ENCODE measurements around the gene RPS16. TPM values are rescaled to one million over a fixed set of nuclear protein-coding genes. Genes with fewer than 3 reads are reported as not detected.

The RPS16 gene
- total RNA-seq, 1 donor from 2014 or later, result 117 TPM

DNA sequence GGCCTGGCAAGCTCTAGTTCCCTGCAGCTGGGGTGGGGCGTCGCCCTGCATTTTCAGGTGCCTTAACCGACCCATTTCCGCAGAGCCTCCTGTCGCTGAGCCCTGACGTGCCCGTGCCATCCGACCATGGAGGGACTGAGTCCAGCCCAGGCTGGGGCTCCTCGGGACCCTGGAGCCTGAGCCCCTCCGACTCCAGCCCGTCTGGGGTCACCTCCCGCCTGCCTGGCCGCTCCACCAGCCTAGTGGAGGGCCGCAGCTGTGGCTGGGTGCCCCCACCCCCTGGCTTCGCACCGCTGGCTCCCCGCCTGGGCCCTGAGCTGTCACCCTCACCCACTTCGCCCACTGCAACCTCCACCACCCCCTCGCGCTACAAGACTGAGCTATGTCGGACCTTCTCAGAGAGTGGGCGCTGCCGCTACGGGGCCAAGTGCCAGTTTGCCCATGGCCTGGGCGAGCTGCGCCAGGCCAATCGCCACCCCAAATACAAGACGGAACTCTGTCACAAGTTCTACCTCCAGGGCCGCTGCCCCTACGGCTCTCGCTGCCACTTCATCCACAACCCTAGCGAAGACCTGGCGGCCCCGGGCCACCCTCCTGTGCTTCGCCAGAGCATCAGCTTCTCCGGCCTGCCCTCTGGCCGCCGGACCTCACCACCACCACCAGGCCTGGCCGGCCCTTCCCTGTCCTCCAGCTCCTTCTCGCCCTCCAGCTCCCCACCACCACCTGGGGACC, 27.9 kb downstream of the RPS16 start:
- peak in 1 of 2 donors; percentile 26 for DNase-seq (ENCODE audit: low read depth in 2 of 2)

DNA sequence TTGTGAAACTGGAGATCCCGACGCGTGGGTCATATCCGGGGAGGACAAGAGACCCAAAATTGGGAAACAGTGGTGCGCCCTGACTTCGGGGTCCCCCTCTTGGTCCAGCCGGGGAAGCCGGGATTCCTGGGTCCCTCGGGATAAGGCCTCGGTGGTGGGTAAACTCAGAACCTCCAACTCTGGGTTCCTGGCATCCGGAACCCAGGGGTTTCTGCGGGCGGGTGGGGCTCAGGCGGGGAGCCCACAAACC, 28.4 kb downstream of the RPS16 start:
- no peak for DNase-seq (ENCODE audit: low read depth in 2 of 2)

DNA sequence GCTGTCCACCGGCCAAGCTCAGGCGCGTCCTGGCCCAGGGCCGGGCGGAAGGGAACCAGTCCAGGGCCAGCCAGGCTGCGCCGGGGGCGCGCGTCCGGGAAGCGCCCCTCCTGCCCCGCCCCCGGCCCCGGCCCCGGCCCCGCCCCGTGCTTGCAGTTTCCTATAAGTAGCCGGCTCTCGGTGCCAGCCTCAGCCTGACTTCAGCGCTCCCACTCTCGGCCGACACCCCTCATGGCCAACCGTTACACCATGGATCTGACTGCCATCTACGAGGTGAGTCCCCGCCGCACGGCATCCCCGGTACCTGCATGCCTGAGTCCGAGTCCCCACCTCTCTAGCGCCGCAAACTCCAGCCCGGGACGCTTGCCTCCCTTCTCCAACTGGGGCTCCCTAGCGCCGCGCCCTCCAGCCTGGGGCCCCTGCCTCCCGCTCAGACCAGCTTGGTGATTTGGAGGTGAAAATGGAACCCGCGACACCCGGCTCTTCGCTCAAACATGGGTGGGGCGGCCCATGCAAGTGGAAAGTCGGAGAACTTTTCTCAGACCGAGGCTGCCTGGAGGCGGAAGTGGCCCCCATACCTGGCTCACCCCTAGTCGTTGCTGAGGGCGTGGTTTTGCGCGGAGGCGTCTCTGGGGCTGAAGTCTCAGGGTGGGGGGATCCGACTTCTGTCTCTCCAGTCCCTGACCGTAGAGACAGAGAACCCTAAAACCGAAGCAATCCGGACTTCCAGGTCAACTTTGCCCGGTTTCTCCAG, 28.9 kb downstream of the RPS16 start, which contains the start of gene ZFP36:
Gene ZFP36 (plus strand): TSS at position 192 of the 754 bp plus-strand sequence. CDS start 58 bp downstream, at position 250.
- DNase-seq (ENCODE audit: low read depth in 2 of 2), result peak; percentile 84

DNA sequence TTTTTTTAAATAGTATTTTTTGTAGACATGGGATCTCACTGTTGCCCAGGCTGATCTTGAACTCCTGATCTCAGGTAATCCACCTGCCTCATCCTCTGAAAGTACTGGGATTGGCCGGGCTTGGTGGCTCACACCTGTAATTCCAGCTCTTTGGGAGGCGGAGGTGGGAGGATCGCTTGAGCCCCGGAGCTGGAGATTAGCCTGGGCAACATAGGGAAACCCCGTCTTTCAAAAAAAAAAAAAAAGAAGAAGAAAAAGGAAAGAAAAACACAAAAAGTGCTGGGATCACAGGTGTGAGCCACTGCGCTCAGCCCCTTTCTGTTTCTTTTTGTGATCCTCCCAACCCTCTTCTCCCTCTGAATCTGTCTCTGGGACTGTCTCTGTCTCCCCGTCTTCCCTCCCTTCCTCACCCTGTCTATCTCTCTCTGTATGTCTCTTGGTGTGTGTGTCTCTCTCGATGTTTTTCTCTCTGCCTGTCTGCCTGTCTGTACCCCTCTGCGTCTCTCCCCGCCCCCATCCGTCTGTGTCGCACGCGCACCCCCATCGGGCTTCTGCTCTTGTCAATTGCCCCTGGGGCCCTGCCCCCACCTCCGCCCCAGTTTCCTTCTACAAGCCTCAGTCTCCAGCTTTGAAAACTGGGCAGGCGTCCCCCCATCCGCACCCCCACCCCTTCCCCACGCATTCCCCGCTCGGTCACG, 29.6 kb downstream of the RPS16 start:
- DNase-seq (ENCODE audit: low read depth in 2 of 2), result no peak

DNA sequence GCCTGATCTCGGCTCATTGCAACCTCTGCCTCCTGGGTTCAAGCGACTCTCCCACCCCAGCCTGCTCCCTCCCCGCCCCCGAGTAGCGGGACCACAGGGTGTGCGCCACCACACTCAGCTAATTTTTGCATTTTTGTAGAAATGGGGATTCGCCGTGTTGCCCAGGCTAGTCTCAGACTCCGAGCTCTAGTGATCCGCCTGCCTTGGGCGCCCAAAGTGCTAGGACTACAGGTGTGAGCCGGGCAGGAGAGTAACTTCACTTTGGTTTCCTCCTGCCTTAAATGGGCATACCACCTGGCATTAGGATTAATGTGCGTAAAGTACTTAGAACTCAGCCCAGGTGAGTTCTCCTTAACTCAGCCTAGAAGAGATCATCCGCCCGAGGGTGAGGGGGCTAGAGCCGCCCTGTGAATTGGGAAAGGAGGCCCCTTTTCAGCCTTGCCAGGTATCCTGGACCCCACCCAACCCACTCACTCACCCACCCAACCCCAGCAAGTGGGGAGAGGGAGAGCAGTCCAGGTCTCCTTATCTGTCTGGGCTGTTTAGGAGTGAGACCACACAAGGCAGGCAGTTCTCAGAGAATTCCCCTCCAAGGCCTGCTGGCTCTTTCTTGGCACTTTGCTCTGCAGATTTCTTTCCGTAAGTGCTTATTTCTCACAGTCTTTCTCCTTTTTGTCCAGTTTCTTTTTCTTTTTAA, 30.3 kb downstream of the RPS16 start:
- DNase-seq (ENCODE audit: low read depth in 2 of 2), result no peak

DNA sequence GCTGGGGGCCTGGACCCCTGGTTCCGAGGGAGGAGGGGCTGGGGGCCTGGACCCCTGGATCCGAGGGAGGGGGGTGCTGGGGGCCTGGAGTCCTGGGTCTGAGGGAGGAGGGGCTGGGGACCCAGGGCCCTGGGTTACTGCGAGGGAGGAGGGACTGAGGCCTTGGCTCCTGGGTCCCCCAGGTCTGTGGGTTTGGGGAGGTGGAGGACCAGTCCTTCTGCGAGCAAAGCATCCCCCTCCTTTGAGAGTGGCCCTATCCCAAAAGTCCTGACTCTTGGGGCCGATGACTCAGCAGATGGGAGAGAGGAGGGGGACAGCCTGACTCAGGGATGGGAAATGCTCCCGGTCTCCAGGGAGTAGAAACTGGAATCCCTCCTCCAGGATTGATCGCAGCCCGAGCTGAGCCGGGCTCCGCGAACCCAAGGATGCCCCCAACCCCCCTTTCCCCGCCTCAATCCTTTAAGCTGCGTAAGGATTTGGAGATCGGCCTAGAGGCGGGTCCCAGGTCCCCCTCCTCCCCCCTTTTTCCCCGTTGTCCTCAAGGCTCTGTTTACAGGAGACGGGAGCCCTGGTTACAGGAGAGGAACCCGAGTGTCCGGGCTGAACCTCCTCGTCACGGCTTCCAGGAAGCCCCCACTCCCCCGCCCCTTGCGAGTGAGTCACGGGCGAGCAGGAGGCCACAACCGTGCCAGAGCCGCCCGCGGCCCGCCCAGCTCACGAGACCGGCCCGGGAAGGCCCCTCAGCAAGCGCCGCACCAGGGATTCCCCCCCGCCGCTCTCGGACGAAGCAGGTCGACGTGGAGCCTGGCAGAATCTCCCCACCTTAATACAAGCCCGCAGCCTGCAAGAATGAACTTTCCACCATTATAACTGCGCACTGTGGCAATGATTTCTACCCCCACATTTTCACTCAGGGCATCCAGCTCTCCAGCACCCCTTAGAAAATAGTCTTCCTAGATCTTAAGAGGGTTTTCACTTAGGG, 32.1 kb downstream of the RPS16 start:
- peak; percentile 98 to 100 for DNase-seq (ENCODE audit: low read depth in 2 of 2)

DNA sequence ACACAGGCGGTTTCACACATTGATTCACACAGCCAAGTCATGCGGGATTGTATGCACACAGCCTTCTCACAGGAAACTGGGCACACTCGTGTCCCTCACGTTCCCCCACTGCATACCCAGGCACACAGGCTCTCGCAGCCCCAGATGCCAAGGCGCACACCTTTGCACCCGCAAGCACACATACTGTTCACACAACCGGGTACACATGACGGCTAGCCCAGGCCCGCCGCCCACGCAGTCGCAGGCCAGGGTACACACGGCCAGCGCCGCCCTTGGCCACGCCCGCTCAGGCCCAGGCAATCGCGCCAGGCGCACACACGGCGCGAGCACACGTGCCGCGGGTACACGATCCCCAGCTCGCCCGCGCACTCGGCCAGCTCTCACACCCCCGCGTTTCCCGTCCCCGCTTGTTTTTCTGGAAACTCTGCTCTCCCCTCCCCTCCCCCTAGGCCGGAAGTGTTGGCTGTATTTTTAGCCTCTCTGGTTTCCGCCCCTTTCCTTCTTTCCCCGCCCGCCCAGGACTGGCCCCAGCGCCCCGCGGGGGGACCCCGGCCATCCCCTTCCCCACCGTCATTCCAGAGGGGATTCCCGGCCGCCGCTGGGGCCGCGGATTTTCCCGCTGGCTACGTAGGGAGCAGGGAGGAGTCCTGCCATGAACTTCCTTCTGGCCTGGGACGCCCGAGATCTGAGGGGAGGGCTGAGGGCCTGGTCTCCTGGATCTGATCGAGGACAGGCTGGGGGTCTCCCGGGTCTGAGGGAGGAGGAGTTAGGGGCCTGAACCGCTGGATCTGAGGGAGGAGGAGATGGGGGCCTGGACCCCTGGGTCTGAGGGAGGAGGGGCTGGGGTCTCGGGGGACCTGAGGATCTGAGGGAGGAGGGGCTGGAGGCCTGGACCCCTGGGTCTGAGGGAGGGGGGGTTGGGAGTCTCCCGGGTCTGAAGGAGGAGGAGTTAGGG, 33.1 kb downstream of the RPS16 start:
- peak; percentile 94 to 97 for DNase-seq (ENCODE audit: low read depth in 2 of 2)

DNA sequence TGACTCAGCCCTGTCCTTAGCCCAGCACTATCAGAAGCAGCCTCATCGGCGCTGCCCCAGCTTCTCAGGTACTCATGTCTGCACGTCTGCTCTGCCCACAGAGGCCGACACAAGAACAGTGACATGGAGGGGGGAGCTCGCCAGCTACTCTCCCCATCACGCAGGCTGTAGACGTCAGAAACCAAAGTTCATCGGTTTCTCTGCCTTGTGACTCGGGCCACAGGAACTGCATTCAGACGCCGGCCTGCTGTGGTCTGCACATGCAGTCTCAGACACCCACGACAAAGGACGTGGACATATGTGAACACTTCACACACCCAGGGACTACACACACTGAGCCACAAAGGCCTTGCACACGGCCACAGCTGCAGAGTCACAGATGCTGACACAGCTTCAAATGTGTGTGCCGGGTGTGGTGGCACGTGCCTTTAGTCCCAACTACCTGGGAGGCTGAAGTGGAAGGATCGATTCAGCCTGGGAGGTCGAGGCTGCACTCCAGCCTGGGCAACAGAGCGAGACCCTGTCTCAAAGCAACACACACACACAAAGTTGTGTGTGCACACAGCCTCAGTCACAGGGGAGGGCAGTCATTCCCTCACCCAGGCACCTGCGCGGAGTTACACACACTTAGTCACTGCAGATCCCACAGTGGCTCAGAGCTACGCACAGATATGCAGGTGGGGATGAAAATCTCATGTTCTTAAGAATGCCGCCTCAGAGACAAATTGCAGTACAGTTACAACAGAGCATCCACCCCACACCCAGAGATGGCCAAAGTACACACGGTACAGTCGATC, 34.0 kb downstream of the RPS16 start:
- no peak for DNase-seq (ENCODE audit: low read depth in 2 of 2)

DNA sequence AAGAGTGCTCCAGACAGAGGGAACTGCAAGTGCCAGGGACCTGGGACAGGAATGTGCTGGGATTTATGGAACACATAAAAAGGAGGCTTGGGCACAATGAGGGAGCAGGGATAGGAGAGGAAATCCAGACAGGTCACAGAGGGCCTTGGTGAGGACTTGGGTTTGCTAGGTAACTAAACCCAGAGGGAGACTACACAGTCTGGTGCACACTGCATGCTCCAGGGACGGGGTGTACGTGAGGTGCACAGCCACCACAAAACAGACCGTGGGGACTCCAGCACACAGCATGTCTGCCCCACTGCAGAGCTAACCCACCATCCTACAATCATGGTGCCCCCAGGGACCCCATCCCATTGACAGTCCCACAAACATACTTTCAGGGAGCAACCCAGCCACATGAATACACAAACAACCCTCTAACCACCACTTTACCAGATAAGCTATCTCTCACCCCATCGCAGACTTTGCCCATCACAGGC, 34.6 kb downstream of the RPS16 start:
- DNase-seq (ENCODE audit: low read depth in 2 of 2), result no peak

DNA sequence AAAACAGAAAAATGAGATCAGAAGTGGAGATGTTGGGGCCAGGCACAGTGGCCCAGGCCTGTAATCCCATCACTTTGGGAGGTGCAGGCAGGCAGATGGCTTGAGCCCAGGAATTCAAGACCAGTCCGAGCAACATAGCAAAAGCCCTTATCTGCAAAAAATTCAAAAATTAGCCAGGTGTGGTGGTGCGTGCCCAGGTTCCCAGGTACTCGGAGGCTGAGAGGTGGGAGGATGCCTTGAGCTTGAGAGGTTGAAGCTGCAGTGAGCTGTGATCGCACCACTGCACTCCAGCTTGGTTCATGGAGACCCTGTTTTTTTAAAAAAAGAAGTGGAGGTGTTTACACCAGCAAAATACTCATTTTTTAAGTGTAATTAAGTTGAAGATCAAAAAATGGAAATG, 35.7 kb downstream of the RPS16 start:
- DNase-seq (ENCODE audit: low read depth in 2 of 2), result no peak

DNA sequence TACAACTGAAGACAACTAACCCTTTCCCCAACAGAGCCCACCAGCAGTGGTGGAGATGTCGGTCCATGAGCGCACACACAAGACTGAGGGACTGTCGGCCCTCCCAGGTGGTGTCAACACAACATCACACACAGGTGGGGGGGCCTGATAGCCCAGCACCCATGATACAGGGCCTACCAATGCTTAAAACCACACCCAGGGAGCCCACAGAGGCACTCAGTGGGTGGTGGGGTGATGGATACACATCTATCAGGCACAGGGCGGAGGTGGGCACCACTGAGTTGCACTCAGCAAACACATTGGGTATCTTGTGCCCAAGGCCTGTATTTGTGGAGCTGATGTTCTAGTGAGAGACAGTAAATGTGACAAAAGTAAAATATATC, 36.1 kb downstream of the RPS16 start:
- no peak for DNase-seq (ENCODE audit: low read depth in 2 of 2)

DNA sequence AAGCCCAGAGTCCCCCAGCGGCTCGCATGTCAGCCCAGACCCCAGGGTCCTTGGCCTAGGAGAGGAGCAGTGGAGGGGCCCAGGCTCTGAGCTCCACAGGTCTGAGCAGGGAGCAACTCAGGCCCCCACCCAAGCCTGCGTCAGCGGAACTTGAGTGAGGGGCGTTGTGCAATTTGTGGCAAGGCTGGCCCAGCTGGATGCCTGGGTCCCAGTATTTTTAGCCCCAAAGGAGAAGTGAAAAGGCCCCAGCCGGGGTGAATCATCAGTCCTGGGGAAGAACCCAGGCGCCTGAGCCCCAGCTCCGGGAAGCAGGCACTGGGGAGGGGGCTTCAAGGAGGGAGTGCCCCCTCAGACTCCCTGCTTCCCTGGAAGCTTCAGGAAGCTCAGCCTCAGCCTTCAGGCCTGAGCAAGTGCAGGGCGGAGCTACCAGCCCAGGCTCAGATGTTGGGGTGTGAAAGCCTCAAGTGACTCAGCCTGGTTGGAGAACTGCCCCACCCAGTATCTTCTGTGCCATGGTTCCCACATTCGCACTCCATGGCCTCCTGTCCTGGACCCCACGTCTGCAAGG, 37.4 kb downstream of the RPS16 start:
- no peak for DNase-seq (ENCODE audit: low read depth in 2 of 2)

DNA sequence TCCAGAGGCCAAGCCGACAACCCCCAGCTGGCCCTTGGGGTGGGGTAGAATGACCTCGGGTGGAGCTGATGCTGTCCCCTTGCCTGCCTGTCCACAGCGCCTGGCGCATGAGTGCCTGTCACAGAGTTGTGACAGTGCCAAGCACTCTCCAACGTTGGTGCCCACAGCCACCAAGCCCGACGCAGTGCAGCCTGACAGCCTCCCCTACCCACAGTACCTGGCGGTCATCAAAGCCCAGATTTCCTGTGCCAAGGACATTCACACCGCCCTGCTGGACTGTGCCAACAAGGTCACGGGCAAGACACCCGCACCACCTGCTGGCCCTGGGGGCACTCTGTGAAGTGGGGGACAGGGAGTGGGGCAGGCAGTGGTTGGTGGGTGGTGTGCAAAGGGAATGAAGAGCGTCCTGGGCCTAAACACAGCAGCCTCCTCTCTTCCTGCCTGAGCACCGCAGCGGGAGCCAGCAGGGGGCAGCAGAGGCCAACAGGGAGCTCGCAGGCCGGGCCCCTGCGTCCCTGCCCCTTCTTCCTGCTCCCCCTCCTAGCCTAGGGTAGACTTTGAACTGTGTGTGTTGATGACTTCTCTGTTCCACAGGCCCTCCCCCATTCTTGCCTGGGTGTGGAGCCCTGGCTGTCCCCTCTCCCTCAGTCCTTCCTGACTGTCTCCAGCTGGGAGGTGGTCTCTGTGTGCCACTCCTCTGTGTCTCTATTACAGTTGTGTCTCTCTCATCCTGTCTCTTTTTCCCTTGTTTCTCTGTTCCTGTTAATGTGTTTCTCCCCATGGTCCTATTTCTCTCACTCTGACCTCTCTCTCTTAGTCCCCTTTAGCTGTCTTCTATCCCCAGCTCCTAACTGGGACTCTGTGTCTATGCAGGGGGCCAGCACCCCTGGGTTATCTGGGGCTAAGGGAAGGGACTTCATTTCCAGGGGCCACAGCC, 38.1 kb downstream of the RPS16 start:
- peak; percentile 65 to 85 for DNase-seq (ENCODE audit: low read depth in 2 of 2)

DNA sequence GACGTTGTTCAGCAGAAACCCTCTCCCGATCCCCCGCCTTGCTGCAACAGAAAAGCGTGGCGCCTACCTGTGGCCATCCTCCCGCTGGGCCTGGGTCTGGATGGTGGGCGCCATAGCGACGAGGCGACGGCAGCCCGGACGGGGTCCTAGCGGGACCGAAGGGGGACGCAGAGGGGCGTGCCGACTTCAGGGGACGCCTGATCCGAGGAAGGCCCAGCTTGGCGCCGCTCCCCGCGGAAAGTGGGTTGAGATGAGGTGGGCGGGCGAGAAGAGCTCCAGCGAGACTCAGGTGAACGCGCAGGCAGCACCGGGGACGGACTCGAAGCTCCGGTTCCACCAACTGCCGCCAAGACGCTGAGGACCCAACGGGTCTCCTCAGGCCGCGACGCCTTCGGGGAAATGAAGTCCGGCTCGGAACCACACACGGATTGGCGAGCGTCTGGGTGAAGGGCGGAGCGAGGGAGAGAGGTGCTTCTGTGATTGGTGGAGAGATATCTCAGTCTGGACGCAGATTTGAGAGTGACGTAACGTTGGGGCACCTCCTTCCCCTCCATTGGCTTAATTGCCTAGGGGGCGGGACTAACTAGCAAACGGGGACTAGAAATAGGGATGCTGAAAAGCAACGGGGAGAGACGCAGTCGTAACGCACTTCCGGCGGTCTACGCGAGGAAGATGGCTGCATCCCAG, 44.9 kb downstream of the RPS16 start, which contains the start of the genes MED29 and PAF1:
Gene MED29 (plus strand): TSS at position 628 of the 687 bp plus-strand sequence. CDS start 45 bp downstream, at position 673.
Gene PAF1 (minus strand): TSS at position 356 of the 687 bp plus-strand sequence. CDS start 242 bp downstream, at position 114.
- peak; percentile 99 to 100 for DNase-seq (ENCODE audit: low read depth in 2 of 2)

DNA sequence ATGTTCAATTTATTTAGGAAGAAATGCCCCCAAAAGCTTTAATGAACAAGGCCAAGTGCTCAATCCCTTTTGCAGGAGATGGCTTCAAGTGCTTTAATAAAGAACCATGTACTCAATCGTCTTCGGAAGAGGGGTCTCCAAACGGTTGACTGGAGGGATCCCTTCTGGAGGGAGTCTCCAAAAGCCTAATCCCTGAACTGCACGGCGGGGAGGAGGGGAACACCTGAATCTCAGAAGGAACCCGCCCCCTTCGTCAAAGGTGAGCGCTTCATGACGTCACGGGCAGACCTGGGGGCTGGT, 45.3 kb downstream of the RPS16 start:
- DNase-seq (ENCODE audit: low read depth in 2 of 2), result no peak

DNA sequence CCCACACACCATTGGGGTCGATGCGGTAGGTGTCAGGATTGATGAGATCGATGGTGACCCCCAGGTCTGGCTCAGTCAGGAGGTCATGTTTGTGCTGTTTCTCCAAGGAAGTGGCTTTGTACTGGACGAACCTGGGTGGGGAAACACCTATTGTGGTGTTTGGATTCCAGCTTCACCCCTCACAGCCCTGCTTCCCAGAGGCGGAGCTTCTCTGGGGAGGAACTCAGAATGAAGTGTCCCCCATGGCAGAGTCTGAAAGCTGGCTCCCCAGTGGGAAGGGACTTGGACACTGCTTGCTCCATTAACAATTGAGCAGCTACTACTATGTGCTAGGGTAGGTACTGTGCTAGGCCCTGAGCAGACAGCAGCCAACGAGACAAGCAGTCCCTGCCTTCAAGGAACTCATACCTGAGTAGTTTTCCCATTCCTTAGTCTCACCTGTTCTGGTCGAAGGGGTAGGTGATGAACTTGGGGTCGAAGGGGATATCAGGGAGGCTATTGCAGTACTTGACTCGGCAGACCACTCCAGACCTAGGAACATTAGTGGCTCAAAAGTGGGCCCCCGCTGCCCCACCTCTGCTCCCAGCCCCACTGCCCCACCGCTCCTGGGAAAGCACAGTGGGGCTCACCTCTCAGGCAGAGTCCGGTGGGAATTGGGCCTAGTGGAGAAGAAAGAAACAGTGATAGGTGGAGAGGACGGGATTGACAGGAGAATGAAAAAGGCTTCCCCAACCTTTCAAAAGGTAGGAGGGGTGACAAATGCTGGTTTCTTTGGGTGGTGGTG, 45.9 kb downstream of the RPS16 start:
- DNase-seq (ENCODE audit: low read depth in 2 of 2), result no peak

All from dermis microvascular lymphatic vessel endothelial cell (primary cell).